Stomach (tissue), 9 donors: ENCODE data around the gene EEFSEC. TPM values are rescaled to one million over a fixed set of nuclear protein-coding genes. Genes with fewer than 3 reads are reported as not detected.

ENCODE experiments used
- DNase-seq, 2 donors: peaks; one replicate each; pipeline versions ENCODE4 v3.0.0 to v3.0.0-alpha.2; 2013 to 2019
- H3K27ac ChIP-seq, 5 donors: fragments of 200-600 bp in 4 of 5; sonication (generic) in 4 of 5; one replicate each; pipeline ENCODE4 v1.5.1; 2013 to 2019; ENCODE audit warnings: mild to moderate bottlenecking in 1 of 5, moderate library complexity in 1 of 5
- H3K27me3 ChIP-seq, 3 donors: fragments of 200-600 bp; sonication (generic); one replicate each; pipeline ENCODE4 v1.5.1; 2017 to 2019; ENCODE audit warnings: mixed run types in 1 of 3
- H3K36me3 ChIP-seq, 4 donors: fragments of 200-600 bp; sonication (generic); 1 replicate in 3 of 4; 2 replicates in 1 of 4; pipeline ENCODE4 v1.5.1; 2016 to 2019
- H3K4me1 ChIP-seq, 4 donors: fragments of 200-600 bp; sonication (generic); one replicate each; pipeline ENCODE4 v1.5.1; 2016 to 2019
- H3K4me3 ChIP-seq, 4 donors: fragments of 200-600 bp; sonication (generic) in 3 of 4; one replicate each; pipeline ENCODE4 v1.5.1; 2016 to 2019; ENCODE audit warnings: mild to moderate bottlenecking in 1 of 4
- H3K9me3 ChIP-seq, 4 donors: fragments of 200-600 bp; sonication (generic); one replicate each; pipeline ENCODE4 v1.5.1; 2016 to 2019
- CTCF ChIP-seq, 7 experiments: fragments of 450-650 bp in 4 of 7; fragments of 200-600 bp in 3 of 7; sonication (generic) in 3 of 7; IDR thresholded peaks; one replicate each; pipeline ENCODE4 v1.5.1; 2016 to 2019; ENCODE audit warnings: antibody characterized with exemption in 7 of 7, control low read depth in 2 of 7, mild to moderate bottlenecking in 1 of 7
- EP300 ChIP-seq: sonication (generic); formaldehyde crosslinking; IDR thresholded peaks from one replicate; pipeline ENCODE4 v1.6.1; 2017; ENCODE audit warnings: antibody characterized with exemption
- POLR2A ChIP-seq, 4 donors: fragments of 450-650 bp; IDR thresholded peaks; one replicate each; pipeline ENCODE4 v1.6.1; 2016; ENCODE audit warnings: antibody characterized with exemption in 4 of 4, control low read depth in 2 of 4, mild to moderate bottlenecking in 1 of 4, moderate library complexity in 1 of 4
- POLR2AphosphoS5 ChIP-seq, 3 donors: sonication (generic); formaldehyde crosslinking; IDR thresholded peaks; one replicate each; pipeline ENCODE4 v1.6.1; 2016; ENCODE audit warnings: antibody characterized with exemption in 3 of 3
- WGBS, 5 donors: extraction: QIAGEN DNeasy Blood & Tissue Kit in 3 of 5; methylation state at CpG; one replicate each; pipeline versions ENCODE4 v1.1.5 to v1.1.7; 2013 to 2018; 5-methylcytosine and 5-hydroxymethylcytosine counted together
- intact Hi-C: fragments of 100-400 bp; cut with DNase I; formaldehyde crosslinking; loops from one replicate; pipeline ENCODE4 v1.15.1; 2023; ENCODE audit warnings: low total_unique reads
- polyA plus RNA-seq, 3 donors: library from polyadenylated mRNA; stranded (reverse); fragments of 200-250 nt; gene quantifications; one replicate each; pipeline ENCODE4 v1.2.3, GENCODE V29; 2013
- total RNA-seq, 5 donors: library from RNA; depleted of rRNA; stranded (reverse); fragments of >200 nt; gene quantifications; one replicate each; pipeline versions ENCODE4 v1.1.0 to v1.2.3, GENCODE V29; 2014 to 2016
- donor health status: healthy with polysubstance abuse.
- donor health status: Bipolar disorder and iron deficiency.
- donor health status: healthy.

The EEFSEC gene
- total and polyA plus RNA-seq, 8 donors, result 5.0 to 39.1 (median 13.2) TPM

- intact Hi-C loops, result no loop called here
- 81 to 94% (median 84%) methylated on average over 14 to 16 of the region's 16 CpGs for WGBS, 5 donors
- no peaks in the 10 kb centered on the region for H3K36me3 ChIP-seq
- H3K27ac ChIP-seq, result no peak overlapping the region
- H3K27me3 ChIP-seq, result no peaks in the 10 kb centered on the region
- TF ChIP-seq POLR2A (IDR thresholded peaks at IDR 0.05) (no peak), EP300 (no peak), POLR2AphosphoS5 (IDR thresholded peaks at IDR 0.05) (no peak), CTCF (IDR thresholded peaks at IDR 0.05) (no peak)
- DNase-seq, result no peak
- H3K9me3 ChIP-seq, result peaks cover 0 to 5% (median 2%) of the 10 kb centered on the region in 4 donors
- peaks cover 0 to 9% (median 3%) of the 10 kb centered on the region in 4 donors for H3K4me1 ChIP-seq
- H3K4me3 ChIP-seq, result no peak overlapping the region
Measured at GRCh38 chr3:128415200-128415772, 262.0 kb downstream of the EEFSEC start.

- DNase-seq, result no peak
- intact Hi-C loops, result no loop called here
- peaks cover 0 to 5% (median 2%) of the 10 kb centered on the region in 4 donors for H3K9me3 ChIP-seq
- 67 to 74% (median 70%) methylated on average over 12 to 19 of the region's 19 CpGs for WGBS, 5 donors
- TF ChIP-seq CTCF (IDR thresholded peaks at IDR 0.05) (no peak), EP300 (no peak), POLR2A (IDR thresholded peaks at IDR 0.05) (no peak), POLR2AphosphoS5 (IDR thresholded peaks at IDR 0.05) (no peak)
- H3K36me3 ChIP-seq, result no peaks in the 10 kb centered on the region
- no peak overlapping the region for H3K4me3 ChIP-seq
- H3K27me3 ChIP-seq, result no peaks in the 10 kb centered on the region
- H3K4me1 ChIP-seq, result peaks cover 0 to 6% (median 2%) of the 10 kb centered on the region in 4 donors
- no peak overlapping the region for H3K27ac ChIP-seq
Measured at GRCh38 chr3:128415773-128416577, 262.7 kb downstream of the EEFSEC start.

DNA sequence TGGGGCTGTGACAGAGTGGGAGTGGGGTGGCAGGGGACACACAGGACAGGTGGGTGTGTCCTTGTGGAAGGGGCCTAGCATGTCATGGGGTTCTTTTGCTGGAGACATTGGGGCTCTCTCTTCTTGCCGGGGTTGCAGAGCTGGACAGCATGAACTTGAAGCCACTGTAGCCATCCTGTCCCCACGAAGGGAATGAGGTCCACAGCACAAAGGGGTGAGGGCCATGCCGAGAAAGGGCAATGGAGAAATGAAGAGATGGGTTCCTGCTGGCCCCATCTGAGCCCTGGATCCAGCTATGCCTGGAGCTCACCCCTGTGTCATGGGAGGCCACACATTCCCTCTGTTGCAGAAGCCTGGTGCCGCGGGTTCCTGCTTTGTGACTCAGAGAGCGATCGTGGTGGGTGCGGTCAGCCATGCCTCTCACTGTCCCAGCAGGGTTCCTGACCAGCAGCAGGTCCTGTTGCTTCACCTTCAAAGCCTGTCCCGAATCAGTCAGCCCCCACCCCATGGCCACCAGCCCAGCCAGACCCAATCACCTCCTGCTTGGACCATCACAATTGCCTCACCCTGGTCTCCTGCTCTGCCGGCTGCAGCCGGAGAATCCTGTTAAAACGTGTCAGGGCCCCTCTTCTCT lies 263.4 kb downstream of the EEFSEC start:
- TF ChIP-seq EP300 (no peak), POLR2AphosphoS5 (IDR thresholded peaks at IDR 0.05) (no peak), CTCF (IDR thresholded peaks at IDR 0.05) (no peak), POLR2A (IDR thresholded peaks at IDR 0.05) (no peak)
- DNase-seq, result peak; percentile 35 to 72
- WGBS, 5 donors, result 60 to 78% (median 67%) methylated on average over 12 of the region's 12 CpGs
- H3K4me1 ChIP-seq, result peaks cover 0 to under 1% (median 0%) of the 10 kb centered on the region in 4 donors
- H3K4me3 ChIP-seq, result no peak overlapping the region
- no peak overlapping the region for H3K27ac ChIP-seq
- H3K9me3 ChIP-seq, result peaks cover 0 to 5% (median 2%) of the 10 kb centered on the region in 4 donors
- intact Hi-C loops, result no loop called here
- H3K36me3 ChIP-seq, result no peaks in the 10 kb centered on the region
- no peaks in the 10 kb centered on the region for H3K27me3 ChIP-seq

DNA sequence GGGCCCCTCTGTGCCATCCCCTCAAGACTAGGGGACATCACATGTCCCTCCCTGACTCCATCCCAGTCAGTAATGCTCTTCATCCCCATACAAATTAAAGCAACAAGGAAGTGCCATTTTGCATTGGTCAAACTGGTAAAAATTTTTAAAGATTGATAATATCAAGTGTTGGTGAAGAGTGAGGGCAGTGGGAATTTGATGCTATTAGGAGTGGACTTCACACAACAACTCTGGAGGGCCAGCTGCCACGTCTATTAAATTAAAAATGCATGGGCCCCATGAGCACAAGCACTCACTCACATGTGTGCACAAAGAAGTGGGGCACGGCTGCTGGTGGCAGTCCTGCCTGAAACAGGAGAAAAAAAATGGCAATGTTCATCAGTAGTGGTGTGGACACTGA lies 265.6 kb downstream of the EEFSEC start:
- no peaks in the 10 kb centered on the region for H3K4me1 ChIP-seq
- no peak overlapping the region for H3K27ac ChIP-seq
- no peak for TF ChIP-seq POLR2A (IDR thresholded peaks at IDR 0.05)
- TF ChIP-seq CTCF (IDR thresholded peaks at IDR 0.05), result no peak
- no peak for TF ChIP-seq POLR2AphosphoS5 (IDR thresholded peaks at IDR 0.05)
- TF ChIP-seq EP300, result no peak
- H3K9me3 ChIP-seq, result peaks cover 0 to 5% (median 2%) of the 10 kb centered on the region in 4 donors
- no peak overlapping the region for H3K4me3 ChIP-seq
- H3K27me3 ChIP-seq, result no peaks in the 10 kb centered on the region
- 77 to 93% (median 90%) methylated on average over 2 of the region's 2 CpGs for WGBS, 5 donors
- H3K36me3 ChIP-seq, result no peaks in the 10 kb centered on the region
- intact Hi-C loops, result no loop called here
- no peak for DNase-seq
